A673 (cell line): ENCODE data around the gene INMT.
A peak's percentile ranks its signal among the peaks of the same experiment; 100 is the strongest.

Experiments used
- EZH2 ChIP-seq: fragments of 200-600 bp; sonication (generic); IDR thresholded peaks from 2 replicates; pipeline ENCODE4 v1.6.1; 2017; ENCODE audit warnings: borderline replicate concordance, low read depth, mild to moderate bottlenecking, mixed read lengths, antibody characterized with exemption, low read length; ENCODE audit not compliant: poor library complexity, severe bottlenecking
- TF ChIP-seq, protein P1 (sequence below): fragments of 300-800, 200-600 bp; sonication (generic); conservative IDR thresholded peaks from 2 replicates; pipeline ENCODE4 v1.5.1; 2017; ENCODE audit warnings: low read depth, mild to moderate bottlenecking, antibody characterized with exemption, low read length, moderate library complexity, mixed read lengths

DNA sequence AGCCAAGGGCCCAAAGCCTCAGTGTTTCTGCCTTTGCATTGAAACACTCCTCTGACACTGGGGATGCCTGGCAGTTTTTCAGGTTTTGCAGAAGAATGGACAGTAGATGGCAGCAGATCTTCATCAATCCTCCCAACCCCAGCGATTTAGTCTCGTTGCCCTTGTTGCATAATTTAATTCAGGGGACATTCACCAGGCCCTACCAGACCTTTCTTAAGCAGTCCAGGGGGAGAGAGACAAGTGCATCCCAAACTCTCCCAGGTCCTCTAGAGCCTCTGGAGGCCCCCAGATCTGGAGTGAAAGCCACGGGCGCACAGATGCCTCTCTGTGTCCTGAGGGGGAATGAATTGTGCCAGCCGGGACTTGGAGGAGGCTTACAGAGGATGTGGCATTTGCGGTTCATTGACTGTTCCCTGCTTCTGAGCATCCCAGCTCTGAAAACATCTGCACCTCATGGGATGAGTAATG lies 48.9 kb downstream of the INMT start:
- TF ChIP-seq, protein P1, sequence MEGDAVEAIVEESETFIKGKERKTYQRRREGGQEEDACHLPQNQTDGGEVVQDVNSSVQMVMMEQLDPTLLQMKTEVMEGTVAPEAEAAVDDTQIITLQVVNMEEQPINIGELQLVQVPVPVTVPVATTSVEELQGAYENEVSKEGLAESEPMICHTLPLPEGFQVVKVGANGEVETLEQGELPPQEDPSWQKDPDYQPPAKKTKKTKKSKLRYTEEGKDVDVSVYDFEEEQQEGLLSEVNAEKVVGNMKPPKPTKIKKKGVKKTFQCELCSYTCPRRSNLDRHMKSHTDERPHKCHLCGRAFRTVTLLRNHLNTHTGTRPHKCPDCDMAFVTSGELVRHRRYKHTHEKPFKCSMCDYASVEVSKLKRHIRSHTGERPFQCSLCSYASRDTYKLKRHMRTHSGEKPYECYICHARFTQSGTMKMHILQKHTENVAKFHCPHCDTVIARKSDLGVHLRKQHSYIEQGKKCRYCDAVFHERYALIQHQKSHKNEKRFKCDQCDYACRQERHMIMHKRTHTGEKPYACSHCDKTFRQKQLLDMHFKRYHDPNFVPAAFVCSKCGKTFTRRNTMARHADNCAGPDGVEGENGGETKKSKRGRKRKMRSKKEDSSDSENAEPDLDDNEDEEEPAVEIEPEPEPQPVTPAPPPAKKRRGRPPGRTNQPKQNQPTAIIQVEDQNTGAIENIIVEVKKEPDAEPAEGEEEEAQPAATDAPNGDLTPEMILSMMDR, result peak; percentile 71
- TF ChIP-seq EZH2, result no peak
